Fibroblast of the aortic adventitia (primary cell): ENCODE data around the gene USP49. TPM values are rescaled to one million over a fixed set of nuclear protein-coding genes. Genes with fewer than 3 reads are reported as not detected.

Source experiments
- DNase-seq: peaks from one replicate; pipeline ENCODE4 v3.0.0-alpha.2; 2010; ENCODE audit warnings: low read depth
- H3K4me3 ChIP-seq: 2 replicates; pipeline ENCODE4 v1.5.1; 2011; ENCODE audit warnings: low read depth, mild to moderate bottlenecking, control low read depth, low read length, moderate library complexity
- CTCF ChIP-seq: IDR thresholded peaks from 2 replicates; pipeline ENCODE4 v1.5.1; 2011; ENCODE audit warnings: mild to moderate bottlenecking, low read length, control low read depth, inconsistent platforms; ENCODE audit not compliant: insufficient read depth
- total RNA-seq: library from RNA; depleted of rRNA; stranded (reverse); fragments of >200 nt; gene quantifications from 2 replicates; pipeline ENCODE4 v1.2.3, GENCODE V29; 2012; ENCODE audit warnings: low replicate concordance

USP49 gene
- total RNA-seq, 1 donor = 2.7 TPM

DNA sequence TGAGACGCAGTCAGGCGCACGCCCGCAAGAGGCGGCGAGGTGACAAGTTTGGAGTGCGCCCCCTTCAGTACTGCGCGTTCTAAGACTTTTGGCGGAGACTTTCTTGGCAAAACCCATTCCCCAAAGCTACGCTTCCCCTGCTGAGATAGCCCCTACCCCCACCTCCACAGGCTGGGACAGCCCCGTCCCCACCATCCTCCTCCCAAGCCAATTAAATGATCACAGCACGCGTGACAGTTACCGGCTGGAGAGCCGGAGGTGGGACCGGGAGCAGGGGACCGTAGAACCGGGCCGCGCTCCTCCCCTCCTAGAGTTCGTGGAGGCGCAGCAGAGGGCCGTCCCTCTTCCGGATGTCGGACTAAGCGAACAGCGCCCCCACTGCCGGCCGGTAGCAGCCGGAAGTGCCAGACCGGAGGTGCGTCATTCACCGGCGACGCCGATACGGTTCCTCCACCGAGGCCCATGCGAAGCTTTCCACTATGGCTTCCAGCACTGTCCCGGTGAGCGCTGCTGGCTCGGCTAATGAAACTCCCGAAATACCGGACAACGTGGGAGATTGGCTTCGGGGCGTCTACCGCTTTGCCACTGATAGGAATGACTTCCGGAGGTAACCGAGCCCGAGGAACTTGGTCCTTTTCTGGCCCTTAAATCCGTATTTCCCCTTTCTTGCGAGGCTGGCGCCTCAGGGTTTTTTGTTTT, 107.8 kb downstream of the USP49 start, which contains the start of gene TOMM6:
Gene TOMM6 (plus strand): TSS at position 476 of the 699 bp plus-strand sequence. CDS start 4 bp downstream, at position 480.
- TF ChIP-seq CTCF = peak; percentile 90
- peak within 1 kb of the TSS; percentile 100 for H3K4me3 ChIP-seq
- peak; percentile 94 for DNase-seq

DNA sequence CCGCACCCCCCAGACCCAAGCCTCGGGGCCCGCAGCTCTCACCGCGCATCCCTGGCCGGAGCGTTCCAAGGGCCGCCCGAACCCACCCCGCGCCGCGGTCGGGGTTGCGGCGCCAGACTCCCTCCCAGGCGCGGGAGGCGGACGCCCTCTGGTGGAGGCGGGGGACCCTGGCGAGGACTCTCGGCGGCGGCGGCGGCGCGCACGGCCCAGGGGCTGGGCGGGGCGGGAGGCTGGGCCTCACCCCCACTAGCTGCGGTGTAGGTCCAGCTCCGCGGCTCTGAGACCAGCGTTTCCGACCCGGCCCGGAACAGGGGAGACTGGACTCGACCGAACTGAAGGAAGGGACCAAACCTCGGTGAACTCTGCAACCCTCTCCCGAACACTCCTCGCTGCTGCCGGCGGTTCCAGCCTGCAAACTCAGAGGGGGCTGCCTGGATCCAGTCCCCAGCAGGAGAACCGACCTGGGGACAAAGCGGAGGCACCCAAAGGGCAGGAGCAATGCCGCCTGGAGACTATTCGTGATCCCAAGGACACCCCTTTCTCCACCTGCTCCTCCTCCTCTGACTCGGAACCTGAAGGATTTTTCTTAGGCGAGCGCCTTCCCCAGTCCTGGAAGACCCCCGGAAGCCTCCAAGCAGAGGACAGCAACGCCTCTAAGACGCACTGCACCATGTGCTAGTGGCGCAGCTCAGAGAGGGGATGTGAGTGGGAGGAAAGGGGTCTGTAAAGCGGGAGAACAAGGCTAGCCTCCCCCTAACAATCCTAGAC, 108.5 kb downstream of the USP49 start:
- peak; percentile 61 for DNase-seq
- TF ChIP-seq CTCF = peak; percentile 54

DNA sequence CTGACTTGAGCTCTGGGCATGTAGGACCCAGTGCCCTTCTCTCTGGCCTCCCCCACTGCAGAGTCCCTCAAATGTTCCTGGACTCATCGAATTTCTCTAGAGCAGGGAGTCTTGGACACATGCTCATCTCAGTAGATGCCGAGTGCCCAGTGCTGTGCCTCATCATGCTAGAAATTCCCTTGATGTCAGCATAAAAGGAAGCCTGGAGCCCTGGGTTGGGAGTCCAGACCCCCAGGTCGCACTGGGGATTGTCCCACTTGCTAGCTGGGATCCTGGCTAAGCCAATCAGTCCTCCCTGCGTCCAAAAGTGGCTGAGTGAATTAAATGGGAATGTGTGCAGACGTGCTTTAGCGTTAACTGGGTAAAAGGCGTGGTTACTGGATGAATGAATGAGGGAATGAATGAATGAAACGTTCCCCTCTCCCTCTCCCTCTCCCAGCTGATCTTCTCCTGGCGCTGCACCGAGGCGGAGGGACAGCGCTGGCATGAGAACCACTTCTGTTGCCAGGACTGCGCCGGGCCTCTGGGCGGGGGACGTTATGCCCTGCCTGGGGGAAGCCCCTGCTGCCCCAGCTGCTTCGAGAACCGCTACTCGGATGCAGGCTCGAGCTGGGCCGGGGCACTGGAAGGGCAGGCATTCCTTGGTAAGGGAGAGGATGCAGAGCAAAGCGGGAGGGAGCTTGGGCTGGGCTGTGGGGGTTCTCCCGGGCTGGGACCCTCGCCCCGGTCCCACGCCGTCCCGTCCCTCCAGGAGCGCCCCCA, 109.3 kb downstream of the USP49 start:
- peak overlapping the region; percentile 65 for H3K4me3 ChIP-seq
- TF ChIP-seq CTCF = no peak
- peak; percentile 18 for DNase-seq

More for the DNA sequence above, 108.5 kb downstream of the USP49 start:
- H3K4me3 ChIP-seq = peak overlapping the region; percentile 100

DNA sequence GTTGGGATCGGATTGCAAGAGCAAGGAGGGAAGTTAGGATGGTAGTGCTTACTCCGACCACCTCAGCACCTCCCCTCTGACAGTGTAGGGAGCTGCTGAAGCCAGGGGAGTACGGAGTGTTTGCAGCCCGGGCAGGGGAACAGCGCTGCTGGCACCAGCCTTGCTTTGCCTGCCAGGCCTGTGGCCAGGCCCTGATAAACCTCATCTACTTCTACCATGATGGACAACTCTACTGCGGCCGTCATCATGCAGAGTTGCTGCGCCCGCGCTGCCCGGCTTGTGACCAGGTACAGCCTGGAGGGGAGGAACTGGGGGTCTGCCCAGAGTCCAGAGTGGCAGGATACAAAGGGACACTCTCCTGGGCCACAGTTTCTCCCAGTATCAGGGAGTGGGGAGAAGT, 109.9 kb downstream of the USP49 start:
- H3K4me3 ChIP-seq = no peak overlapping the region
- DNase-seq = no peak
- no peak for TF ChIP-seq CTCF

DNA sequence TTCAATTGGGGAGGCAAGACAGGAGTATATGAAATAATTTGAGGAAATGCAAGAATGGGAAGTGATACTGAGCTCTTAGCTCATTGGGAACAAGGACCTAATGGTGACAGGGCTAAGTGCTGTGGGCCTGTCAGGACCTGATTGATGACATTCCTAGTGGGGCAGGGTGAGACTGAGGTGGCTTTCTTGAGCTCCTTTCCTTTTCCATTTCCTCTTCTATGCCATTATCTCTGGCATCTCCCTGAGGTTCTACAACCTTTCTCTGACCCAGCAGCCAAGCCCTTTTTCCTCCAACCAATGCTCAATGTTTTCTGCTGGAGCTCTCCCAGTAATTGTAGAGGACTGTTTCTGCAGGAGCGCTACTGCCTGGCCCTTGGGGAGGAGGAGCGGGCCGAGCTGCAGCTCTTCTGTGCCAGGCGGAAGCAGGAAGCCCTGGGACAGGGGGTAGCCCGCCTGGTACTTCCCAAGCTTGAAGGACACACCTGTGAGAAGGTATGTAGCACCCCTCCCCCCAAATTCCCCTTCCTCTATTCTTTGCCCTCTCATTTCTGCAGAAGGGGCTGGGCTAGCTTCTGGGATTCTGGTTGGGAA, 110.5 kb downstream of the USP49 start:
- DNase-seq = no peak
- TF ChIP-seq CTCF = no peak
- no peak overlapping the region for H3K4me3 ChIP-seq

DNA sequence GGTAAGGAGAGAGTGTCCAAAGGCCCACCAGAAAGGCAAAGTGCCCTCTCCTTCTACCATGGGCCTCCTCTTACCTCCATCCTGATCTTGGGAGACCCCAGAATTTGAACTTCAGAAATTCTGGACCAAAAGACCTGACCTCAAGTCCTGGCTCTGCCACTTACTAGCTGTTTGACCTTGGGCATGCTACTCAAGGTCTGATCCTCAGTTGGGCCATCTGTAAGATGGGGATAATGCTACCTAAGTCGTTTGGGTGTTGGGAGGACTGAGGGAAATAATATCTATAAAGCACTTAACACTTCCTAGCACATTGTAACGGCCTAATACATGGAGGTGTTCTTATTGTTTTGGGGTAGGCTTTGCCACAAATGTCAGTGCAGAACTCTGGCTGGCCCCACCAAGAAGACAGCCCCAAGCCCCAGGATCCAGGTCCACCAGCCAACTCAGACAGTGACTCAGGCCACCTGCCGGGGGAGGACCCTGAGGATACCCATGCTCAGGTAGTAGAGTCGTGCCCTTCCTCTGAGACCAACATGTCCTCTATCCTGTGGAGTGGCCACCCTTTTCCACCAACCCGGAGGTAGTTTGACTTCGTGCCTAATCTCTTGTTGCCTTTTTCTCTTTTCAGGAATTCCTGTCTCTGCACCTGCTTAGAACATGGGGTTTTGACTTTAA, 111.9 kb downstream of the USP49 start:
- no peak for TF ChIP-seq CTCF
- H3K4me3 ChIP-seq = no peak overlapping the region
- no peak for DNase-seq
